ENCODE measurements around the gene TMC5.
A peak's percentile ranks its signal among the peaks of the same experiment; 100 is the strongest.

The TMC5 gene

DNA sequence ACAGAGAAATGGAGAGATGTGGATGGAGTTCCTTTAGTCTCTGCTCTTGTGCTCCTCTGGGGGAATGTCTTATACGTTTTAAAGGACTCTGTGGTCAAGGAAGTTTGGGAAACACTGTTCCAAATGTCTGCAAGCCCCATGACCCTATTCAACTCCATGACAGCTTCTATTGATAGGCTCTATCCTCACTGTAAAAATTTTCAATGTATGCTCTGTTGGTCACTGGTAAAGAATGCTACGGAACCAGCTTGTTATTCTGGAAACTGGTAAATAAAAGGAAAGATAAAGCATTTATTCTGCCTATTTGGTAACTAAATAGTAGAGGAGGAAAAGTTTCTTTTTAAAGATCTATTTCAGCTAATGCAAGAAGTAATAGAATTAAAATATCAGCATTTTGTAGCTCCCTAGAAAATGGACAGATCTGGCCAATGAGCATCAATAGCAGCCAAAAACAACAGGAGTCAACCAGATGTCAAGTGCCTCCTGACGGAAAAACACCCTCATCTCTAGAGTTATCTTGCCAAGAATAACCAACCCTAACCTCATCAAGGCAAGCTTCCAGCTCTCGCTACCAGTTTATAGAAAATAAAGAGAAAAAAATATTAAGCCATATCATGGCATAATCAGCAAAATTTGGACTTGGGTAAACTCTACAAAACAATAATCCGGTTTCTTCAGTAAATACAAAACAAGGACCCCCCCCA lies 88.1 kb downstream of the TMC5 start:
- no peak for DNase-seq (ENCODE audit: low read depth)
- no peak for TF ChIP-seq POLR2A (IDR thresholded peaks at IDR 0.05; ENCODE audit: extremely low read depth, insufficient read length)
- no peak for TF ChIP-seq CTCF (IDR thresholded peaks at IDR 0.05; ENCODE audit: low read depth, low read length)
- TF ChIP-seq, protein P1, sequence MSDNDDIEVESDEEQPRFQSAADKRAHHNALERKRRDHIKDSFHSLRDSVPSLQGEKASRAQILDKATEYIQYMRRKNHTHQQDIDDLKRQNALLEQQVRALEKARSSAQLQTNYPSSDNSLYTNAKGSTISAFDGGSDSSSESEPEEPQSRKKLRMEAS (IDR thresholded peaks at IDR 0.05; ENCODE audit: low read depth, low read length): no peak
- TF ChIP-seq MYC (IDR thresholded peaks at IDR 0.05; ENCODE audit: low read depth, low read length): no peak
- H3K4me3 ChIP-seq (ENCODE audit: low read depth, low read length): no peak overlapping the region

GRCh38 chr16:19506965-19507364 lies 89.3 kb downstream of the TMC5 start:
- H3K4me3 ChIP-seq (ENCODE audit: low read depth, low read length): no peak overlapping the region
- TF ChIP-seq, protein P1 (IDR thresholded peaks at IDR 0.05; ENCODE audit: low read depth, low read length): no peak
- TF ChIP-seq POLR2A (IDR thresholded peaks at IDR 0.05; ENCODE audit: extremely low read depth, insufficient read length) (no peak), CTCF (IDR thresholded peaks at IDR 0.05; ENCODE audit: low read depth, low read length) (no peak), MYC (IDR thresholded peaks at IDR 0.05; ENCODE audit: low read depth, low read length) (no peak)
- no peak for DNase-seq (ENCODE audit: low read depth)

GRCh38 chr16:19507867-19508266 lies 90.2 kb downstream of the TMC5 start:
- no peak overlapping the region for H3K4me3 ChIP-seq (ENCODE audit: low read depth, low read length)
- TF ChIP-seq POLR2A (IDR thresholded peaks at IDR 0.05; ENCODE audit: extremely low read depth, insufficient read length) (no peak), CTCF (IDR thresholded peaks at IDR 0.05; ENCODE audit: low read depth, low read length) (no peak), MYC (IDR thresholded peaks at IDR 0.05; ENCODE audit: low read depth, low read length) (no peak)
- TF ChIP-seq, protein P1 (IDR thresholded peaks at IDR 0.05; ENCODE audit: low read depth, low read length): no peak
- DNase-seq (ENCODE audit: low read depth): no peak

DNA sequence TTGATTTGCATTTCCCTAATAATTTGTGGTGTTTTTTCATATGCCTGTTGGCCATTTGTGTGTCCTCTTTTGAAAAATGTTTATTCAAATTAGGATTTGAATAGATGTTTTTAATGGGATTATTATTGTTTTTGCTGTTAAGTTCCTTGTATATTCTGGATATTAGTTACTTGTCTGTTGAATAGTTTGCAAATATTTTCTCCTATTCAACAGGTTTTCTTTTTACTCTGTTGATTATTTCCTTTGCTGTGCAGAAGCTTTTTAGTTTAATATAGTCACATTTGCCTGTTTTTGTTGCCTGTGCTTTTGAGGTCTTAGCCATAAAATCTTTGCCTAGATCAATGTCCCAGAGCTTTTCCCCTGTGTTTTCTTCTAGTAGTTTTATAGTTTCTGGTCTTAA lies 94.6 kb downstream of the TMC5 start:
- DNase-seq (ENCODE audit: low read depth): no peak
- TF ChIP-seq MYC (IDR thresholded peaks at IDR 0.05; ENCODE audit: low read depth, low read length): no peak
- no peak for TF ChIP-seq CTCF (IDR thresholded peaks at IDR 0.05; ENCODE audit: low read depth, low read length)
- TF ChIP-seq, protein P1 (IDR thresholded peaks at IDR 0.05; ENCODE audit: low read depth, low read length): no peak
- TF ChIP-seq POLR2A (IDR thresholded peaks at IDR 0.05; ENCODE audit: extremely low read depth, insufficient read length): no peak
- no peak overlapping the region for H3K4me3 ChIP-seq (ENCODE audit: low read depth, low read length)

DNA sequence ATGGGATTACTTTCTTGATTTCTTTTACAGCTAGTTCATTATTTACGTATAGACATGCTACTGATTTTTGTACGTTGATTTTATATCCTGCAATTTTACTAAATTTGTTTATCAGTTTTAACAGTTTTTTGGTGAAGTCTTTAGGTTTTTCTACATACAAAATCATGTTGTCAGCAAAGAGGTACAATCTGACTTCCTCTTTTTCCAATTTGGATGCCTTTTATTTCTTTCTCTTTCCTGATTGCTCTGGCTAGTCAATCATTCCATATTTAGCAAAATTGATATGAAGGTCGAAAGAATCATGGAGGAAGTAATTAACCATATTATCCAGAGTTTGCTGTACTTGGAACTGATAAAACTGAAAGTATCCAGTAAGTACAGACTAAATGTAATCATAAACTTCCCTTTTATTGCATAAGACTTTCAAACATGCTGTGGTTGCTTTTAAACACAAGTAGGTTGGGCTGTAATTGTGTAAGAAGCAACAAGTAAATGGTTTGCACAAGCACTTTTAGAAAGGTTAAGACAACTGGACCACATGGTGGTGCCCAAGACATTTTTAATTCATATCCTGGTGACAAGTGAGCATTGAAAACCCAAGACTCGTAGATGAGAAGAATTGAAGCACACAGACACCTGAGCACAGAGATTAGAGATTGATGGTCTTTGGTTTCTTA lies 95.8 kb downstream of the TMC5 start:
- peak; percentile 85 for DNase-seq (ENCODE audit: low read depth)
- peak overlapping the region; percentile 30 for H3K4me3 ChIP-seq (ENCODE audit: low read depth, low read length)
- no peak for TF ChIP-seq POLR2A (IDR thresholded peaks at IDR 0.05; ENCODE audit: extremely low read depth, insufficient read length)
- TF ChIP-seq, protein P1 (IDR thresholded peaks at IDR 0.05; ENCODE audit: low read depth, low read length): peak; percentile 48; the same call in 1 of the 2 replicates
- no peak for TF ChIP-seq CTCF (IDR thresholded peaks at IDR 0.05; ENCODE audit: low read depth, low read length)
- peak; percentile 44; the same call in 1 of the 2 replicates for TF ChIP-seq MYC (IDR thresholded peaks at IDR 0.05; ENCODE audit: low read depth, low read length)

Data from NB4 (cell line).